GM18858 (cell line): Measurements from ENCODE around the gene GNGT1.
"Not testable (repeated sequence)": the region's sequence is repeated elsewhere in the genome, so short reads cannot be mapped to it uniquely, and the experiment has no call there.

Source experiments
- ATAC-seq: cut with Tn5 transposase; IDR thresholded peaks from one replicate; pipeline ENCODE4 v1.9.1; 2021; ENCODE audit not compliant: unreplicated experiment

The GNGT1 gene

GRCh38 chr7:93902777-93903423, 3.5 kb upstream of the GNGT1 start:
- ATAC-seq = no peak

DNA sequence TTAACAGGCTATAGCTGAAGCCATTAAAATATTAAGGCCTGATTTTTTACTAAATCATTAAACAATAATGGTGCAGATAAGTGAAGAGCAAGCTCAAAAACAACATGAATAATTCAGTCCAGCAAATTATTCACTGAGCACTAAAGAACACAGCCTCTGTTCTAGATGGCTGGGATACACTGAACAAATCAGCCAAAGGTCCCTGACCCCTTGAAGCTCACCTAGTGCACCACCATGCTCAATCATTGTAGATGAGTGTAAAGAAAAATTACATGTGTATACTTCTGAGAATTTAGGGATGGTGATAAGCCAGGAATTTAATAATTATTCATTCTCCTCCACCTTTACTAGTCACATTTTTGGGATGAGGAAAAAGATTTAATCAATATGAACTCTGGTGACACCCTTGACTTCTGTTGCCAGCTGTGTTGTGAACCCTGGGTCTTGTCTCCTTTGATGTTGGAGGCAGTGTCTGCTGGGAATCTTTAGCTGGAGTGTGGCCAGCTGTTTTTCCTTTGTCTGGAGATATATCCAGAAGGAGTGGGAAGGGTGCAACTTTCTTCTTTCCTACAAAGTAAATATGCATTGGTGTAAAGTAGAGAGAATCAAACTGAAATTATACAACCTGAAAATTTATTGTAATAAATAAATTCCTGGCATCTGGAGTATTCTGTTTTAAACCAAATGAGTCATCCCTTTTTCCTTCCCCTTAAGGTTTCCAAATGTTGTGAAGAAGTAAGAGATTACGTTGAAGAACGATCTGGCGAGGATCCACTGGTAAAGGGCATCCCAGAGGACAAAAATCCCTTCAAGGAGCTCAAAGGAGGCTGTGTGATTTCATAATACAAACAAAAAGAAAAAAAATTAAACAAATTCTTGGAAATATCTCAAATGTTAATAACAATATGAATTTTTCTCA, 4.0 kb downstream of the GNGT1 start:
- ATAC-seq = no peak

- not testable (repeated sequence) for ATAC-seq
Measured at GRCh38 chr7:93911242-93911641, 4.9 kb downstream of the GNGT1 start.

- ATAC-seq = not testable (repeated sequence)
Measured at GRCh38 chr7:93911661-93912060, 5.3 kb downstream of the GNGT1 start.

- ATAC-seq = no peak
Measured at GRCh38 chr7:93913197-93913596, 6.8 kb downstream of the GNGT1 start.

- ATAC-seq = no peak
Measured at GRCh38 chr7:93914581-93915066, 8.3 kb downstream of the GNGT1 start.

DNA sequence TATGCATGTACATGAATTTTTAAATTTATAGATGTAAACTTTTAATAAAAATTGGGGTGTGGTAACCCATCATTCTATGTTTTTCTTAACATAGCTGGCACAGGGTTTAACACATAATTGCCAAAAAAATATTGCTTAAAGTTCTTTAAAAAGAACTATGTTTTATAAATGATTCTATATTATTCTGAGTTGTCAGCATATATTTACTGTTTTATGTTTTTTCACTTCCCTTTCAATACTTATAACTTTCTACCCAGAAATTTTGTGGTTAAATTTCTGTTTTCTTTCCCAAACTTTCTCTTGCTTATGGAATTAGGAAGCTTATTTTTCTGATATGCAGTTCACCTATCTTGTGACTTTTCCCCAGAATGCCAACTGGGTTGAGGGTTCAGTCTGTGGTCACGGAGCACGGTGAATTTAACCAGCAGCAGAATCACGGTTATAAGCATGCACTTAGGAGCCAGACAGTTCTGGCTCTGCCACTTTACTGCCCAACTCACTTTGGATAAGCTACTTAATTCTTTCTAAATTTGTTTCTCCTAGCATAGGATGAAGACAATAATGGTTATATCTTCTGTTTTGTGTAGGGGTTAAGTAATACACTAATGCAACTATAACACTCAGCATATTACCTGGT, 9.0 kb downstream of the GNGT1 start:
- not testable (repeated sequence) for ATAC-seq

GRCh38 chr7:93915888-93916287, 9.5 kb downstream of the GNGT1 start:
- ATAC-seq = peak; percentile 56

GRCh38 chr7:93916315-93916714, 9.9 kb downstream of the GNGT1 start:
- peak; percentile 8 for ATAC-seq

GRCh38 chr7:93920496-93921182, 14.3 kb downstream of the GNGT1 start:
- ATAC-seq = no peak

DNA sequence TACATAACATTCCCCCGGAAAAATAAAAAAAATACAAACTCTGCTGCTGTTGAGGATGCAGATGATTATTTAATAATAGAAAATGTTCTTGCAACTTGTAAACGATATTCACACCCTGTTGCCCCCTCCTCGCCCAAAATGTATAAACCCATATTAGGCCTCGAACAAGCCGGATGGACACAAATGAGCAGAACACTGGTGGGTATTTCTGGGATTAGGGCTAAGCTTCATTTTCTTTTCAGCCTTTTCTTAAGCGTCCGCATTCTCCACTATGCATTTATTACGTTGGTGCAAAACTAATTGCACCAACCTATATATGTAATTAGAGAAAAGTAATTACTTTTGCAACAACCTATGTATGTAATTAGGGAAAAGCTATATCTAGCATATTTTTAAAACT, 14.8 kb downstream of the GNGT1 start:
- ATAC-seq = no peak

DNA sequence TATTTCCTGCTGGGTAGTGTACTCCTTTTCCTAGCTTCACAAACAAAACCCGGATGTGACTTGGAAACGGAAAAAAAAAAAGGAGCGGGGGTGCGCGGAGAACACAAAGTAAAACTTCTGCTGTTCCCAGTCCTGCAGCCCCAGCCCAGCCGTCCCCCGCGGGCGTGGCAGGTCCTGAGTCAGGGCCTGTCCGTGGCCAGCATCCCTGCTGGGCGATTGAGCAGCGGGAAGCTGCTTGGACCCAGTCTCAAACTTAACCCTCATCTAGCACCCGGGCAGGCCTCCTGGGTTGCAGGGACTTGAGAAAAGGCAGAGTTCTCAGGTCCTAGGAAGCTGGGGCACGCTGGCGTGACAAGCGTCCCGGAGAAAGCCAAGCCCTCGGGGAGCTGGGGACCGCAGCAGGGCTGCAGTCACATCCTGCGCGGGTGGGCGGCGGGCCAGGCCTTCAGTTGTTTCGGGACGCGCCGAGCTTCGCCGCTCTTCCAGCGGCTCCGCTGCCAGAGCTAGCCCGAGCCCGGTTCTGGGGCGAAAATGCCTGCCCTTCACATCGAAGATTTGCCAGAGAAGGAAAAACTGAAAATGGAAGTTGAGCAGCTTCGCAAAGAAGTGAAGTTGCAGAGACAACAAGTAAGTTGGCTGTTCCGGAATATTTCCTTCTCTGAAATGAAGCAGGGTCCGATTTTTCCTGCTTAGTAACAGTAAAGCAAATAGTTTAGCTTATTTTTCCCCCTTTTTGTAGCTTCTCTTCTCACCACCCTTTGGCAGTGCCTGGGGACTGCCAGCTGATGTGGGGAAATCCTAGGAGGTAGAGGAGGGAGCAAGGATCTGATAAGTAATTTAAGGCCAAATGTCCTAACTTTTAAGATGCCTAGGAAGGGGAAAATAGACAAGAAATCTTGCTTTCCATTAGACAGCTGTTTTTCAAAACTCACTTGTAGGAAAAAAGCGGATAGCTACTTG, 15.5 kb downstream of the GNGT1 start, which contains the start of gene GNG11:
Gene GNG11, plus strand, starts transcription at position 129 of the 960 bp plus-strand sequence. Its CDS starts 403 bp downstream, at position 532.
- ATAC-seq = peak; percentile 72

DNA sequence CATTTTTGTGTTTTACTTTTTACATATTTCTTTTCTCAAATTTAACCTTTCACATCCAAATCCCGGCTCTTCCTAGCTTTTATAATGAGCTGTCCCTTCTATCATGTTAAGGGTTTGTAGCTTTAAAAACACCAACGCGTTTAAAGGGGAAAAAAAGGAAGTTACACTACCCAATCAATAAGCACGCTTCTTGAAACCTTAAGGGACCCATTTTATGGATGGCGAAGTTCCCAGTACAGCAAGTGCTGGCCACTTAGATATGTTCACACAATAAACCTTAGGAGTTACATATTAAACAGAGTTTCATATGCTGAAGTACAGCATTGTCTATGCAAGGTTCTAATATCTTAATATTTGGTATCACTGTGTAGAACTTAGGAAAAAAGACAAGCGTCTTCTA, 16.9 kb downstream of the GNGT1 start:
- no peak for ATAC-seq

DNA sequence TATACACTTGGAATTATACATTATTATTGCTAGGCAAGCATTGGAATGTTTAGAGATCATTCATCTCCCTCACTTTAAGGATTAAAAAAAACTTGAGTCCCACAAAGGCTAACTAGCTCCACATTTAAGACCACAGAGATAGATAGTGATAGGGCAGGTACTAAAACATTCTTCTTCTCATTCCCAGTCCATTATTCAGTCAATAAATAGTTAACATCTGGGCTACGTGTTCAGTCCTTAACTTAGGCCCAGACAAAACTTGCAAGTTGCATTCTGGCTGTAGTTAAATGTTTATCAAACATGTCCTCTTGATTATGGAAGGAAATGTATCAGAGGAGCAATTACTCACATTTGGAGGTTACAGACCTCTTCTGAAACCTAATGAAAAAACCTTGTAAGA, 17.6 kb downstream of the GNGT1 start:
- no peak for ATAC-seq

DNA sequence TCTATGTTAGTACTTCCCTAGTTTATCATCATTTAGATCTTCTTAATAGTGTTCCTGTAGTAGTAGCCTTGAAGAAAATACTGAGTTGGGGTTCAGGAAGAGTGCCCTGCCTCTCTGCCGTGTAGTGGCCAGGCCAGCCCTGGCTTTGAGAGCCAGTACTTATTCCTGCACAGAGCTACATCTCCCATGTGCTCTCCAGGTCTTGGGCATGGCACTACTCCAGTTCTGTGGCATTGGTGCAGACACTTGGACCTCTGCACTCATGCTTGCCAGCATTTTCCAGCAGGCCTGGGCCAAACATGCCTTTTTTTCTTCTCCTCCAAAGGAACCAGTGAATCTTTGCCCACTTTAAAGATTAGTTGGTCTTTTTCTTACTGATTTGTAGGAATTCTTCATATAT, 20.4 kb downstream of the GNGT1 start:
- ATAC-seq = no peak

- ATAC-seq = no peak
Measured at GRCh38 chr7:93927585-93927984, 21.2 kb downstream of the GNGT1 start.

- ATAC-seq = no peak
Measured at GRCh38 chr7:93931655-93932054, 25.3 kb downstream of the GNGT1 start.

- no peak for ATAC-seq
Measured at GRCh38 chr7:93933156-93933555, 26.8 kb downstream of the GNGT1 start.

DNA sequence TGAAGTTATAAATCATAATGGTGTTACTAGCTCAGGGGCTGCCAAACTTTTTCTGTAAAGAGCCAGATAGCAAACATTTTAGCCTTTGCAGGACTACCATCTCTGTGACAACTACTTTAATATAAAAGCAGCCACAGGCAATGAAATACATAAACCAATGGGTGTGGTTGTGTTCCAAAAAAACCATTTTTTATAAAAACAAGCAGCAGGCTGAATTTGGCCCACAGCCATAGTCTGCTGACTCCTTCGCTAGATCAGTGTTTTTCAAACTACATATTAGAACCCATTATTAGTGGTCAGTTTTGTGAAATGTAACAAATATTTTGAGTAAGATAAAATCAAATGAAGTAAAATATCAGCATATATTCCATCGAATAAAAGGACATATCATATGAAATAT, 28.7 kb downstream of the GNGT1 start:
- ATAC-seq = no peak

DNA sequence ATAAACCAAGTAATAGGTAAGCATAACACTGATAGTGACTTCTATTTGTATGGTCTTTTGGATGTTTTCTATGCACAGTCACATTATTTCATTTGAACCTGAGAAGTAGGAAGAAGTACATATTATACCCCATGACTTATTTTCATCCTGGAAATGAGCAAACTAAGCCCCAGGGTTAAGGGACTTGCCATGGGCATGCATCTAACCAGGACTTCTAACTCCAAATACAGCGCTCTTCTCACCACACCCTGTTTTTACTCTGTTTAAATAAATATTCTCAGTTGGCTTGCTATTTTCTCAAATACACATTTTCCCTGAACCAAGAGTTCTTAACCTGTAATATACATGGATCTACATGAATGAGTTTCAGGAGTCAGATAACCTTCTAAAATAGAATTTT, 31.5 kb downstream of the GNGT1 start:
- no peak for ATAC-seq
